ENCODE data around the gene PPP4R3A.

Gene PPP4R3A

GRCh38 chr14:91417120-91417982 is 92.8 kb downstream of the PPP4R3A start, which contains the start of gene CCDC88C:
TSS of gene CCDC88C (minus strand) at chr14:91417820. CDS start at chr14:91417690, 130 bp downstream.
- TF ChIP-seq CTCF (conservative IDR thresholded peaks at IDR 0.05; ENCODE audit: low read depth), result no peak
- ChIA-PET CTCF (interaction anchor here (0.6 to 2.8 kb wide), 5 partner anchors 78 to 259 kb away, joined by 3 to 27 read pairs (median 4); no protein-coding TSS in a partner anchor), POLR2A (ENCODE audit: low non-redundant PET) (interaction anchor here (0.6 kb wide), 1 partner anchor 93 kb away, joined by 3 read pairs; no protein-coding TSS in a partner anchor)
- H3K27ac ChIP-seq, result peak within 1 kb of the TSS; percentile 91
- peak; percentile 70 for DNase-seq (ENCODE audit: low spot score)

DNA sequence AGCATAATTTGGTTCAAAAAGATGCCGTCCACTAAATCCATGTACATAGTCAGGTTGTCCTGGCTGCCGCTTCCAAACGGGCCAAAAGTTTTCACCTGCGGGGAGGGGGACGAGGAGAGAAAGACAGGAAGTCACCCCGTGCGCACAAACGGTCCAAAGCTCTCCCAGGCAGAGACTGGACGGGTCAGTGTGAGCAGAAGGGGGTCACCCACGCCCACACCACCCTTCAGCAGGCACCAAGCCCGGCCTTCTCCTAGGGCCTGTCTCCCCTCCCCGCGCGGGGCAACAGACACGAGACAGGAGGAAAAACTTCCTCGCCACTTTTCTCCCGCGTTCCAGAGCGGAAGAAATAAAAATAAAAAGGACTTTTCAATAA is 93.4 kb downstream of the PPP4R3A start:
- peak; percentile 21 for DNase-seq (ENCODE audit: low spot score)
- ChIA-PET POLR2A (ENCODE audit: low non-redundant PET) (interaction anchor here (1.4 kb wide), 1 partner anchor 19 kb away, joined by 4 read pairs; no protein-coding TSS in a partner anchor), CTCF (interaction anchor here (0.6 to 1.0 kb wide), 4 partner anchors 8 to 92 kb away, joined by 3 to 4 read pairs (median 3); no protein-coding TSS in a partner anchor)
- H3K27ac ChIP-seq, result peak overlapping the region; percentile 91
- TF ChIP-seq CTCF (conservative IDR thresholded peaks at IDR 0.05; ENCODE audit: low read depth), result no peak

- CTCF ChIA-PET, result interaction anchor here (0.6 to 1.0 kb wide), 7 partner anchors 9 to 93 kb away, joined by 3 to 6 read pairs (median 3); no protein-coding TSS in a partner anchor
- DNase-seq (ENCODE audit: low spot score), result peak; percentile 67
- TF ChIP-seq CTCF (conservative IDR thresholded peaks at IDR 0.05; ENCODE audit: low read depth), result no peak
- peak overlapping the region; percentile 91 for H3K27ac ChIP-seq
- POLR2A ChIA-PET (ENCODE audit: low non-redundant PET), result interaction anchor here (1.4 kb wide), 1 partner anchor 18 kb away, joined by 4 read pairs; no protein-coding TSS in a partner anchor
Observed at GRCh38 chr14:91415794-91416743, 94.0 kb downstream of the PPP4R3A start.

- no peak for TF ChIP-seq CTCF (conservative IDR thresholded peaks at IDR 0.05; ENCODE audit: low read depth)
- no peak for DNase-seq (ENCODE audit: low spot score)
- H3K27ac ChIP-seq, result peak overlapping the region; percentile 91
- CTCF ChIA-PET, result interaction anchor here (1.3 kb wide), 2 partner anchors 45 to 91 kb away, joined by 3 to 4 read pairs; no protein-coding TSS in a partner anchor
- POLR2A ChIA-PET (ENCODE audit: low non-redundant PET), result interaction anchor here (0.6 kb wide), 1 partner anchor 60 kb away, joined by 4 read pairs; no protein-coding TSS in a partner anchor
Observed at GRCh38 chr14:91414475-91414833, 95.7 kb downstream of the PPP4R3A start.

- ChIA-PET CTCF (interaction anchor here (0.7 to 1.3 kb wide), 4 partner anchors 18 to 90 kb away, joined by 3 to 4 read pairs (median 4); no protein-coding TSS in a partner anchor), POLR2A (ENCODE audit: low non-redundant PET) (no interaction called here)
- H3K27ac ChIP-seq, result peak overlapping the region; percentile 32
- no peak for TF ChIP-seq CTCF (conservative IDR thresholded peaks at IDR 0.05; ENCODE audit: low read depth)
- peak; percentile 39 for DNase-seq (ENCODE audit: low spot score)
Observed at GRCh38 chr14:91413547-91414474, 96.3 kb downstream of the PPP4R3A start.
